ENCODE measurements around the gene LRRC9.
A peak's percentile ranks its signal among the peaks of the same experiment; 100 is the strongest.

LRRC9 gene

GRCh38 chr14:59919570-59920377, at the start of gene LRRC9:
Gene LRRC9, plus strand, starts transcription at chr14:59920144.
- H3K27ac ChIP-seq: no peak within 1 kb of the TSS
- H3K9me3 ChIP-seq: no peaks in the 10 kb centered on the region
- H3K36me3 ChIP-seq: no peaks in the 10 kb centered on the region
- H3K4me1 ChIP-seq (ENCODE audit: control insufficient read depth in 1 of 2, insufficient read depth in 1 of 2, low read depth in 1 of 2, low read length in 1 of 2): peaks cover 16 to 17% of the 10 kb centered on the region in 2 experiments
- peak within 1 kb of the TSS; percentile 35 to 45 for H3K4me3 ChIP-seq (ENCODE audit: low read depth in 1 of 2, low read length in 1 of 2)
- H3K27me3 ChIP-seq: peaks cover 60% of the 10 kb centered on the region
- TF ChIP-seq, protein P1, sequence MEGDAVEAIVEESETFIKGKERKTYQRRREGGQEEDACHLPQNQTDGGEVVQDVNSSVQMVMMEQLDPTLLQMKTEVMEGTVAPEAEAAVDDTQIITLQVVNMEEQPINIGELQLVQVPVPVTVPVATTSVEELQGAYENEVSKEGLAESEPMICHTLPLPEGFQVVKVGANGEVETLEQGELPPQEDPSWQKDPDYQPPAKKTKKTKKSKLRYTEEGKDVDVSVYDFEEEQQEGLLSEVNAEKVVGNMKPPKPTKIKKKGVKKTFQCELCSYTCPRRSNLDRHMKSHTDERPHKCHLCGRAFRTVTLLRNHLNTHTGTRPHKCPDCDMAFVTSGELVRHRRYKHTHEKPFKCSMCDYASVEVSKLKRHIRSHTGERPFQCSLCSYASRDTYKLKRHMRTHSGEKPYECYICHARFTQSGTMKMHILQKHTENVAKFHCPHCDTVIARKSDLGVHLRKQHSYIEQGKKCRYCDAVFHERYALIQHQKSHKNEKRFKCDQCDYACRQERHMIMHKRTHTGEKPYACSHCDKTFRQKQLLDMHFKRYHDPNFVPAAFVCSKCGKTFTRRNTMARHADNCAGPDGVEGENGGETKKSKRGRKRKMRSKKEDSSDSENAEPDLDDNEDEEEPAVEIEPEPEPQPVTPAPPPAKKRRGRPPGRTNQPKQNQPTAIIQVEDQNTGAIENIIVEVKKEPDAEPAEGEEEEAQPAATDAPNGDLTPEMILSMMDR (IDR thresholded peaks at IDR 0.05): no peak

- TF ChIP-seq, protein P1 (IDR thresholded peaks at IDR 0.05): no peak
- Histone ChIP-seq H3K36me3 (no peaks in the 10 kb centered on the region), H3K27me3 (peaks cover 94% of the 10 kb centered on the region), H3K4me1 (ENCODE audit: control insufficient read depth in 1 of 2, insufficient read depth in 1 of 2, low read depth in 1 of 2, low read length in 1 of 2) (peaks cover 14 to 16% of the 10 kb centered on the region in 2 experiments), H3K9me3 (no peaks in the 10 kb centered on the region), H3K4me3 (ENCODE audit: low read depth in 1 of 2, low read length in 1 of 2) (peak within 1 kb of the TSS; percentile 50 to 67), H3K27ac (no peak within 1 kb of the TSS)
Observed at GRCh38 chr14:59870277-59871165, 49.4 kb upstream of the LRRC9 start, which contains the start of gene RTN1. Gene RTN1, minus strand, starts transcription at chr14:59870776. Its CDS starts 146 bp downstream, at chr14:59870630.

DNA sequence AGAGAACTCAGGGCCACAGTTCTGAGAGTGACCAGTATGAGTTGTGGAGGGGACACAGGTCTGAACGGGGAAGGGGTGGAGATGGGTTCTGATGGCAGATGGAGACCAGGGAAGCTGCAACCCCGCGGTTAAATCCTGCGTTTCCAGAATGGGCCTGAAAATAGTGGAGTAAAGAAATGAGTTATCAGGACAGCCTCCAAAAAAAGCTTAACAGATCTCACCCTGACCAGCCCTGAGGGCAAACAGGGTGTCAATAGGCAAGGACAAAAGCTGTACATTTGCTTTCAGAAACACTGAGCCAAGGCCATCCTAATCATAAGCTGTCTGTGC, 48.8 kb upstream of the LRRC9 start:
- TF ChIP-seq, protein P1 (IDR thresholded peaks at IDR 0.05): no peak
- H3K4me3 ChIP-seq (ENCODE audit: low read depth in 1 of 2, low read length in 1 of 2): peak overlapping the region; percentile 50 to 67

GRCh38 chr14:59882957-59883356, 37.0 kb upstream of the LRRC9 start:
- no peaks in the 10 kb centered on the region for H3K27me3 ChIP-seq
- TF ChIP-seq, protein P1 (IDR thresholded peaks at IDR 0.05): no peak

More for the DNA sequence above, 48.8 kb upstream of the LRRC9 start:
- Histone ChIP-seq H3K27ac (no peak overlapping the region), H3K4me1 (ENCODE audit: control insufficient read depth in 1 of 2, insufficient read depth in 1 of 2, low read depth in 1 of 2, low read length in 1 of 2) (peaks cover 14 to 16% of the 10 kb centered on the region in 2 experiments), H3K36me3 (no peaks in the 10 kb centered on the region), H3K9me3 (no peaks in the 10 kb centered on the region), H3K27me3 (peaks cover 88% of the 10 kb centered on the region)

GRCh38 chr14:59890676-59891075, 29.3 kb upstream of the LRRC9 start:
- Histone ChIP-seq H3K9me3 (no peaks in the 10 kb centered on the region), H3K4me3 (ENCODE audit: low read depth in 1 of 2, low read length in 1 of 2) (no peak overlapping the region), H3K27ac (no peak overlapping the region), H3K36me3 (no peaks in the 10 kb centered on the region), H3K27me3 (peaks cover 4% of the 10 kb centered on the region), H3K4me1 (ENCODE audit: control insufficient read depth in 1 of 2, insufficient read depth in 1 of 2, low read depth in 1 of 2, low read length in 1 of 2) (no peaks in the 10 kb centered on the region)
- TF ChIP-seq, protein P1 (IDR thresholded peaks at IDR 0.05): no peak

More at GRCh38 chr14:59882957-59883356, 37.0 kb upstream of the LRRC9 start:
- H3K9me3 ChIP-seq: no peaks in the 10 kb centered on the region
- no peak overlapping the region for H3K4me3 ChIP-seq (ENCODE audit: low read depth in 1 of 2, low read length in 1 of 2)
- H3K27ac ChIP-seq: no peak overlapping the region
- no peaks in the 10 kb centered on the region for H3K4me1 ChIP-seq (ENCODE audit: control insufficient read depth in 1 of 2, insufficient read depth in 1 of 2, low read depth in 1 of 2, low read length in 1 of 2)
- H3K36me3 ChIP-seq: no peaks in the 10 kb centered on the region

All from neutrophil (primary cell).